GM10266 (cell line): ENCODE measurements around the gene EFNA5.

ENCODE experiments used
- DNase-seq: peaks from one replicate; pipeline ENCODE4 v3.0.0; 2012; ENCODE audit errors: extremely low spot score
- CTCF ChIP-seq: IDR thresholded peaks from 2 replicates; pipeline ENCODE4 v1.5.1; 2012; ENCODE audit warnings: mild to moderate bottlenecking, low read depth; ENCODE audit not compliant: control insufficient read depth, insufficient read depth; ENCODE audit errors: missing control alignments

The EFNA5 gene

GRCh38 chr5:107384256-107384655 lies 286.5 kb downstream of the EFNA5 start:
- TF ChIP-seq CTCF = no peak
- no peak for DNase-seq

GRCh38 chr5:107383414-107383813 lies 287.3 kb downstream of the EFNA5 start:
- TF ChIP-seq CTCF = no peak
- DNase-seq = no peak

GRCh38 chr5:107381189-107381856 lies 289.4 kb downstream of the EFNA5 start:
- TF ChIP-seq CTCF = no peak
- no peak for DNase-seq

GRCh38 chr5:107380654-107381053 lies 290.1 kb downstream of the EFNA5 start:
- TF ChIP-seq CTCF = no peak
- DNase-seq = no peak

- no peak for DNase-seq
- TF ChIP-seq CTCF = no peak
These were observed 292.4 kb downstream of the EFNA5 start for GRCh38 chr5:107378218-107378899.

- no peak for DNase-seq
- no peak for TF ChIP-seq CTCF
These were observed 293.5 kb downstream of the EFNA5 start for GRCh38 chr5:107377277-107377609.

- TF ChIP-seq CTCF = no peak
- no peak for DNase-seq
These were observed 294.0 kb downstream of the EFNA5 start for GRCh38 chr5:107376546-107377276.
